ENCODE measurements around the gene TMEM63B.
A peak's percentile ranks its signal among the peaks of the same experiment; 100 is the strongest.

TMEM63B gene

GRCh38 chr6:44145839-44146238, 18.5 kb downstream of the TMEM63B start:
- no peak for DNase-seq (ENCODE audit: low spot score)

GRCh38 chr6:44146685-44147084, 19.3 kb downstream of the TMEM63B start:
- no peak for DNase-seq (ENCODE audit: low spot score)

- no peak for DNase-seq (ENCODE audit: low spot score)
These were observed 19.9 kb downstream of the TMEM63B start for GRCh38 chr6:44147256-44147655.

GRCh38 chr6:44148306-44148705, 21.0 kb downstream of the TMEM63B start:
- DNase-seq (ENCODE audit: low spot score): no peak

GRCh38 chr6:44149369-44150012, 22.1 kb downstream of the TMEM63B start:
- no peak for DNase-seq (ENCODE audit: low spot score)

- DNase-seq (ENCODE audit: low spot score): no peak
These were observed 23.1 kb downstream of the TMEM63B start for GRCh38 chr6:44150317-44150917.

GRCh38 chr6:44151348-44152108, 24.2 kb downstream of the TMEM63B start:
- peak; percentile 67 for DNase-seq (ENCODE audit: low spot score)

- no peak for DNase-seq (ENCODE audit: low spot score)
These were observed 24.7 kb downstream of the TMEM63B start for GRCh38 chr6:44152109-44152461.

- DNase-seq (ENCODE audit: low spot score): no peak
These were observed 25.2 kb downstream of the TMEM63B start for GRCh38 chr6:44152533-44152932.

GRCh38 chr6:44154067-44154466, 26.7 kb downstream of the TMEM63B start:
- no peak for DNase-seq (ENCODE audit: low spot score)

GRCh38 chr6:44156494-44157151, 29.3 kb downstream of the TMEM63B start:
- peak; percentile 61 for DNase-seq (ENCODE audit: low spot score)

- DNase-seq (ENCODE audit: low spot score): no peak
These were observed 29.8 kb downstream of the TMEM63B start for GRCh38 chr6:44157152-44157521.

- no peak for DNase-seq (ENCODE audit: low spot score)
These were observed 31.4 kb downstream of the TMEM63B start, which contains the start of gene CAPN11 for GRCh38 chr6:44158770-44159228. CAPN11 (plus strand) TSS chr6:44158820; CDS start chr6:44158849, 29 bp downstream.

- no peak for DNase-seq (ENCODE audit: low spot score)
These were observed 34.6 kb downstream of the TMEM63B start for GRCh38 chr6:44161997-44162338.

GRCh38 chr6:44162876-44163625, 35.7 kb downstream of the TMEM63B start:
- no peak for DNase-seq (ENCODE audit: low spot score)

- no peak for DNase-seq (ENCODE audit: low spot score)
These were observed 38.8 kb downstream of the TMEM63B start for GRCh38 chr6:44166116-44166515.

- DNase-seq (ENCODE audit: low spot score): no peak
These were observed 39.3 kb downstream of the TMEM63B start for GRCh38 chr6:44166591-44167184.

GRCh38 chr6:44167567-44167966, 40.2 kb downstream of the TMEM63B start:
- DNase-seq (ENCODE audit: low spot score): no peak

- no peak for DNase-seq (ENCODE audit: low spot score)
These were observed 41.8 kb downstream of the TMEM63B start for GRCh38 chr6:44169154-44169553.

GRCh38 chr6:44169886-44170570, 42.7 kb downstream of the TMEM63B start:
- DNase-seq (ENCODE audit: low spot score): no peak

All from HuH-7.5 (cell line).